GM19238 (cell line): ENCODE measurements around the gene ROBO1.
"Not testable (repeated sequence)": the region's sequence is repeated elsewhere in the genome, so short reads cannot be mapped to it uniquely, and the experiment has no call there.

Experiments
- DNase-seq: peaks from one replicate; pipeline ENCODE4 v3.0.0; 2011; ENCODE audit warnings: low spot score; ENCODE audit not compliant: insufficient read length

Gene ROBO1

DNA sequence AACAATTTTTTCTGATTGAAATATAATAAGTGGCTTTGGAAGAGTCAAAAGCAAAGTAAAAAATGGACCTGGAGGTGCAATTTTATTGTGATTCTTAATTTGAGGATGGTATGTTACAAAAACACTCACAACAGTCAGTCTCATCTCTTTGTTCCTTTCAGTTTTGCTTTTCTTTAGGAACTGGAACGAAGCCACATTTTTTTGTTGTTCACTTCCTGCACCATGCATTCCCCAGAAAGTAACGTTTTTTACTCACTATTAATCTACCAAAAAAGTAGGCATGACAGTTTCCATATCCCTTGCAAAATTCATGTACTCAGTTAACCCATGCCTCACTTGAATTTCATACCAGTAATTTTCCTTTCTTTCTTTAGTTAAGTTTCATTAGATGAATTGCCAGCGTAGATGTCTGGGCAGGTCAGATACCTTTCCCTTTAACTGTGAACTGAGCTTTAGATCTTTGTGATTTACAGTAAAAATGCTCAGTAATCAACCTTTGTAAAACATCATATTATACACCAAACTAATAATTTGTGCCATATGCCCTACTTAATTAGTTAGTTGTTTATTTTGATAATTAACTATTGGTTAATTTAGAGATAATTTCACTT is 384.3 kb downstream of the ROBO1 start:
- no peak for DNase-seq

DNA sequence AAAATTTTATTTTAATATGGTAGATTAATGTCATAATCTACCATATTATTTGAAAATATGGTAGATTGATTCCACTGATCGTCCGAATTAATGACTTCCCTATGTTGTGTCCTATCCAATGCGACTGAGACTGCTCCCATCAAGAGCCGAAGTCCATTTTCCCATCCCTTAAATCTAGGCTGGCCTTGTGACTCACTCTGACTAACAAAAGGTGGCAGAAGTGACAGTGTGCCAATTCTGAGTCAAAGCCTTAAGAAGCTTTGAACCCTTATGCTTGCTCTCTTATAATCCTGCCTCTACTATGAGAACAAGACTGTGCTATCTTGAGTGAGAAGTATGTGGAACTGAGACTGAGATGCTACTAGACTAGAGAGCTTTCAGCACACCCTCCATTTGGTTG is 387.2 kb downstream of the ROBO1 start:
- no peak for DNase-seq

DNA sequence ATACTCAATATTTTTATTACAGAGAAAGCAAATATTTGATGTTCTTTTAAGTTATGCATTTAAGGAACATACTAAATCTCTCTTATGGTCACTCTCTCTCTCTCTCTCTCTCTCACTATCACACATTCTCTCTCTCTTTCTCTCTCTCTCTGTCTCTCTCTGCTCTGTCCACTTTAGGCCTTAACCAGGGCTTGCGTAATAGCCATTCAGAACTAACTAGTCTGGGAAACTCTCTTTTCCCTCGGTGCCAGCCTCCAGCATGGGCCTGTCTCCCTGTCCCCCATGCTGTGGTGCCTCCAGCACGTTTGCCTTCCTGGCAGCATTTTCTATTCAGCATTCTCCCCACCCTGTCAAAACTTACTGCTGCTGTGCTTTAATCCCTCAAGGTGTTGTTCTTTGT is 389.7 kb downstream of the ROBO1 start:
- no peak for DNase-seq

DNA sequence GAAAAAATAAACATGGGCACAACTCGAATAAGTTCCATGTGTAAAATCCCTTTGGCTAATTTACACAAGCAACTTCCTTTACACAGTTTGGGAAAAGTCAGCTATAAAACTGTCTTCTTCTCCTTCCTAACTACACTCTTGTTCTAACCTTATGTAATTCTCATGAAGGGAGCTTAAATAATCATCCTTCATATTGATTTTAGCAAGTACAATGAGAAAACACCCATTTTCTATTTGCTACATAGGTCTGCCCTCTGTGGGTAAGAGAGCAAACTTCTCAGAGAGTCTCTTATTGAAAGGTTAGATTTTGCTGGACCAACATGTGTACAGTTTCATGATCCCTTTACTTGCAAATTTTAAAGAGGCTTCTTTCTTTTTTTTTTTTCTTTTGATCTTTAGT is 398.5 kb downstream of the ROBO1 start:
- no peak for DNase-seq

DNA sequence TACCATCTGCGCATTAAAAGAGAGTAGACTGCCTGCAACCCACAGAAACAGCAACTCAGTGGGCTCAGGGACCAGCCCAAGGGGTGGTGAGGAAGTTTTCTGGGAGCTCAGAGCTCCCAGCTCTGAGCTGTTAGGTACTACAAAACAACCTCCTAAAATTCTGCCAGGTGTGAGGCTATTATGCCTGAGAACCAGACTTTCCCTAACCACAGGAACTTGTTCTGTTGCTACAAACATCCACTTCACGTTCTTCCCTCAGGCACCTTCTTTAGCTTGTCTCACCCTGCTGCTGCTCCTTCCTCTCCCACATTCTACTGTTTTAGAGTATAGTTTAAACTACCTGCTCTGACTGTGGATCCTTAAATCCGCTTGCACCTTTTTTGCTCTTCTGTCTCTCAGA is 399.4 kb downstream of the ROBO1 start:
- no peak for DNase-seq

DNA sequence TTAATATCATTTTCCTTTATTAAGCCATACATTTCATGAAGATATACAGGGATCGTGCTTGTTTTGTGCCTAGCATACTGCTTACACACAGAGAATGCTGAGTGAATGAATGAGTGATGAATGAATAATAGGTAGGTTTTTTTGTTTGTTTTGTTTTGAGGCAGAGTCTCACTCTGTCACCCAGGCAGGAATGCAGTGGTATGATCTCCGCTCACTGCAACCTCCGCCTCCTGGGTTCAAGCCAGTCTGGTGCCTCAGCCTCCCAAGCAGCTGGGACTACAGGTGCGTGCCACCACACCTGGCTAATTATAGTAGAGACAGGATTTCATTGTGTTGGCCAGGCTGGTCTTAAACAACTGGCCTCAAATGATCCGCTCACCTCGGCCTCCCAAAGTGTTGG is 400.0 kb downstream of the ROBO1 start:
- DNase-seq = no peak

DNA sequence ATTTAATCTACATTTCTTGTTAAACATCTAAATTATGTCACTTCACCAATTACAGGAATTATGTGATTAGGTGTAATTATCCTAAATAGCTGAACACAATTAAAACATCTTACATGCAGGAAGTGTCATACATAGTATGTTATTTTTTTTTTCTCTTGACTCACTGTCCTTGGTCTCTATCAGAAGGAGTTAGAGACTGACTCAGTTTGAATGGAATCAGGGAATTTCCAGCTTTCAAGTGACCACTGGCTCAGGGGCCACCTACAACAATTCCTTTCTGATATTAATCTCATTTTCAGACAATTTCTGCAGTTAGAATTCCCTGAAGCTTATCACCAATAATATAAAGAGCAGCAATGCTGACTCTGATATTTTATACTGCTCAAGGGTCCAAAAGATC is 400.7 kb downstream of the ROBO1 start:
- no peak for DNase-seq

DNA sequence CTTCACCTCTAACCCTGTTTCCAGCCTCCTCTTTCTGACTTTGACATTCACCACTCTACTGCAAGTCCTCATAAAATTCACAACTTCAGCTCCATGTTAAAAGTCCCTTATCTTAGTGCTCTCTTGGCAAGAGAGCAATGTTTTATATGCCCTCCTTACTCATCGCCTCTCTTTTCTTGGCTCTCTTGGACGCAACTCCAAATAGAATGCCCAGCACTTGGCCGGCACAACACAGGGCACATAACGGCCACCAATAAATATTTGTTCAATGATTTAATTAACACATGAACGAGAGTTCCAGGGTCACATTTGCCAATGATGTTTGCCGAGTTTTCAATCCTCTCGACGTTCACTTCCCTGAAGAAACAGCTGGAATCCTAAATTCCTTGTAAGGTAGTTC is 401.4 kb downstream of the ROBO1 start:
- no peak for DNase-seq

DNA sequence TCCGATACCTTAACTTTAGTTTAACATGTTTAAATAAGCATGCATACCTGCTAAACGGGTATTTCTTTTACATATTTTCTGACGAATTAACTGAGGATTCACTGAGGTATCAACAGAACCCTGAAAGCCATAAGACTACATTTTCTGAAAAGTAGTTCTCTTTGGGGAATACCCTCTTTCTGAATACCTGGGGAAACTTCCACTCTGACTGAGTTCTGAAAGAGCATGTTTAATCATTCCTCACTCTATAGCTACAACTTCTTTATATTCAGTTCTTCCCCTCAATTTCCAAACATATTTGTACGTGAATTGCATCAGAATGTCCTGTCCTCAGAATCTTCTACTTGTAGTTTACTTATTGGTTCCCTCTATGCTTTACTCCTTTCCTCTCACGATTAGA is 403.0 kb downstream of the ROBO1 start:
- DNase-seq = no peak

DNA sequence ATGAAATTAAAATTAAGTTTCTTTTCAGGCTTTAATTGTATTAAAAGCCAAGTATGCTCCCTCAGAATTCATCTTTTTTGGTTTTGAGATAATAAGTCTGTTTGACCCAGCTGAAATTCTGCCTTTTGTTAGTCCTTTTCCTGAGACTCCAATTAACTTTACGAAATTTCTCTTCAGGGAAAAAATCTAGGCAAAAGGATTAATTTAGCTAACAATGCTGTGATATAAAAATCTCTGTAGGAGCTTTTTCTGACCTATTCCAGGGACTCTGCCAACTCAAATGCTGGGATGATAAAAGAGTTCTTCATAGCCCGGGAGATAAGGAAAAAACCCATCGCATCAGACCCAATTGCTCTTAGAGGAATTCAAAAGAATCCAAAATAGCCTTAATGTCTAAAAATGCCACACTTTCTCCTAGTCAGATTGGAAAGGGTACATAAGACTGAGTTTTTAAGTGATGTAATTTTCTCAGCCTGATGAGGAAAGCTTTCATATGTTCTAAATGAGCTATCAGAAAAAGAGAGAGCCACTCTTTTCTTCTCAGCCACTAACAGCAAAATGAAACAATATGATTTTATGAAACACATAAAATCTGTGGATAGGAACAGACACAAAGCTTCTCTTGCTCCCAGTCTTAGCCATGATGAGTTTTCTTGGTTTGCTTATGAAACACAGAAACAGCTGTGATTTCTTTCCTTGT is 405.1 kb downstream of the ROBO1 start:
- no peak for DNase-seq

DNA sequence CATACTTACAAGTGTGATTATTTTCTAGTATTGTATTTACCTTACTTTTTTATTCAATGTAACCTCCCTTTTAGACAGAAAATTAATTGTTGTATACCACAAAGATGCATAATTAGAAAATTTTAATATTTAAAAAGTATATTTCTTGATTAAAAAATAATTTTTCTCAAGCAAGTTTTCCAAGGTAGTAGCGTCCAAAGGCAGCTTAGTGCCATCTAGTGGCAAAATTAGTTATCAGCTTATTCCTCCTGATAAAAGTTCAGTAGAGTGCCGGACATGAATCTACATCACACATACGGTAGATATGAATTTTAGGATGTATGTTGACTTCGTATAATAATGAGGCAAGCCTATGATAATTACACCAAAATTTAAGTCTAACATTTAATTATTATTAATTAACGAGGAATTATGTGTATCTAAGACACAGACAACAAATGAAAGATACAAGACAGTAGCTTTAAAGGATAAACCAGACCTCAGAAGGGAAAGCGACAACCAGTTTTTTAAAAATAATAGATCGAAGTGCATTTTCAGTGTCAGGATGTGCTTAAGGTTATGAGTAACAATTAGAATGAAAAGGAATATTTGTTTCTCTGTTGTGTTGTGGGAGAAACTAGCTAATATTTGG is 405.9 kb downstream of the ROBO1 start:
- no peak for DNase-seq

DNA sequence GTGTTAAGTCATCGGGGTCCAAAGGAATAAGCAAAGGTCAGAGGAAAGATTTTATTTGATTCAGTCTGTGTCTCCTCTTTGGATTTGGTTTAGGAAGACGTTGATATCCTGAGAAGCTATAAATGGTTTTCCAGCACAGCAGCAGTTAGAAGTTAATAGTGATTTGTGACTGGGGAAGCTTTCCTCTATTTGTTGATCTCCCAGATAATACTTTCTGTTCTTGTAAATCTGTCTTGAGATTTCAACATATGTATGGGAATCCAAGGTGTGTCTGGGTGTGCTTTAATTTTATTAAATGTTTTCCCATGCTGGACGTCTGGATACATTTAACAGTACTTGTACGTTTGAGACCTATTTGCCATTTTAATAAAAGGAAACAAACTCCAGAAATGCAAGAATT is 409.5 kb downstream of the ROBO1 start:
- DNase-seq = no peak

DNA sequence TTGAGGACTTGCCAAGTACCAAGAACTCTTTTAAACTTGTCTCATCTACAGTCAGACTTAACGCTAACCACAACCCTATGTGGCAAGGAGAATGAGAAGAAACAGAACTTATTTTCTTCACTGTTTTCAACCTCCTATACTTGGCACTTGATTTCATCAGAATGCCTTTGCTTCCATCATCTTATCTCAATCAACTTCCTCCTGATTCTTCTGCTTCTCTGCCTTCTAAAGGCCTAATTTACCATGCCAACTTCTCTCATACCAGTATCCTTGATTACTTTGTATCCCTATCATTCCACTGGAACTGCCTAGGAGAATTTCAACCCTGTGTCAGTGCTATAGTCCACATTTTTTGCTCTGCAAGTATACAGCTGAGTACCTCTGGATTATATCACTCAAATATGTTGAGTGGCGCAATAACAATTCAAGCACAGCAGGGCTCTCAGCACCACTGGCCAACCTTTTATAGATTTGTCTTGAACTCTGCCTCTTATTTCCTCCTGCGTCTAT is 413.6 kb downstream of the ROBO1 start:
- no peak for DNase-seq

DNA sequence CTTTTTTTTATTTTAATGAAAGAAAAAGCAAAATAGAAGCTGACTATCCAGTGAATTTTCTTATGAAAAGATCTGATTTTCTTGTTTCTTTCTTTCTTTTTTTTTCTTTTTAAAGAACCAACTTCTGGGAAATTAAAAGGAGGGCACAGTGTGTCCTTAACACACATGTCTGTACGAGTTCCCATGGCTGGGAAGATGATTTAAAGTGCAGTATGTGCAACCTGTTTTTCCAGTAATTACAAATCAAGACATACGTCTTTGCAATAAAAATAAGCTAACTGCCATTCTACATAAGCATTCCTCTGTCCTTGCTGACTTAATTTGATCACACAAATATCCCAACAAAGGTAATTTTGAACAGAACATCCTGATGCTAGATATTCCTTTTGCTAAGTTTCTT is 416.1 kb downstream of the ROBO1 start:
- no peak for DNase-seq

DNA sequence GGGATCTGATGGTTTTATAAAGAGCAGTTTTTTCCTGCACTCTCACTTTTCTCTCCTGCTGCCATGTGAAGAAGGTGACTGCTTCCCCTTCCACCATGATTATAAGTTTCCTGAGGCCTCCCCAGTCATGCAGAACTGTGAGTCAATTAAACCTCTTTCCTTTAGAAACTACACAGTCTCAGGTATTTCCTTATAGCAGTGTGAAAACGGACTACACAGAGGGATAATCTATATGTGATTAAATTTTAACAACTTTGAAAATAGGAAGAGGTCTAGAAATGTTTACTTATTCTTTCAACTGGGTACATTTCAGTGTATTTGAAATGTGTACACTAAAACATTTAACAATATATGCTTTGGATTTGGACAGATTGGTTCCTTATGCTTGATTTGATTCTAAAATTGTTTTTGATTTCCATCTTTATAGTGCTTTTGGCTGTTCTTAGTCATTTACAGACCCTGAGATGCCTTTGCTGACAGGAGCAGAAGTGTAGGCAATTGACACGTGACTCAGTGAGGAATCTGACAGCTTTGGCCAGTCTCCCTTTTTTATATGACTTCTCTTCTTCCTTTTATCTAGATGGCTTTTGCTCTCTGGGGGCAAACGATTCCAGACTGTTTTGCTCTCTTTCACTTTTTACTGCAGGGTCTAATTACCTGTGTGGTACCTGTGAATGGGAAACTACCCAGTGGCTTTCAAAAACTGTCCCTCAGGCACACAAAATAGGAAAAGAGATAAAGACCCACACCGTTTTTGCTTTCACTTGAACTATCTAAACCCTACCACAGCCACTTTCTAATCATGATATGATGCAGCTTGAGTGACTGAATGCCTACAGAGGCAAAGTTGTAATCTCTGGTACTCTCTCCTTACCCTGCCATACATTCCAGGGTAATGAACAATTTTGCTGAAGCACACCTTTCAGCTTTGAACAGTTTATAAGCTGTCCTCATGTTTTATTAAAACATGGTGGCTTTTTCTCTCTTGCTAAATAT is 422.6 kb downstream of the ROBO1 start:
- DNase-seq = no peak

DNA sequence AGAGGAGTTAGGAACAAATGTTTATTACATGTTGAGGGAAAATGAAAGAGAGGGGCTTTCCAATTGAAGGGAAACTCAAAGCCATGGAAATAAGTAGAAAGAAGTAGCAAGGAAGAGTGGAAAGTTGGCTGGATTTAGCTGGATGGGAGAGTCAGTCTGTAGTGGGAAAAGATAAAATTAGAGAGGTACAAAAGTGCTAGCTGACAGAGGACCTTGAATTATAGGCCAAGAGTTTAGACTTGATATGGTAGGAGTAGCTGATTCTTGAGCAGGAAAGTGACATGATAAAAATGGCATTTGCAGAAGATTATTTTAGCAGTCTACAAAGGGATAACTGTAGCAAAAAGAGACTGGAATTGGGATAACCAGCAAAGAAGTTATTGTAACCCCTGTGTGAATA is 425.8 kb downstream of the ROBO1 start:
- no peak for DNase-seq

DNA sequence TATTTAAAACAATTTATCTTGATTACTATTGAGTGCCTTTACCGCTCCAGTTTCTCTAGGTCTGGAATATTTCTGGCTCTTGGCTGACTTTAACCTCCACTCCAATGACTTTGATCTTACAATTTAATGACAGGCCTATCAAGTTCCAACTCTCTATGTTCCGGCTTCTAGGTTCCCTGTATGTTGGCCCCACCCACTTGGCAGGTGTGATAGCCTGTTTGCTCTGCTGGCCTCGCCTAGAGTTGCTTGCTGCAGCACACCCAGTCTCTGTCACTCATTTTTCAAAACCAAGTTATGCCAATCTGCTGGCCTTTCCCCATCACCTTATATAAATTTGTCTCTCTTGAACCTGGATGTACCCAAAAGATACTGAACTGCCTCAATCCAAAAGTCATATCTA is 428.0 kb downstream of the ROBO1 start:
- DNase-seq = no peak

DNA sequence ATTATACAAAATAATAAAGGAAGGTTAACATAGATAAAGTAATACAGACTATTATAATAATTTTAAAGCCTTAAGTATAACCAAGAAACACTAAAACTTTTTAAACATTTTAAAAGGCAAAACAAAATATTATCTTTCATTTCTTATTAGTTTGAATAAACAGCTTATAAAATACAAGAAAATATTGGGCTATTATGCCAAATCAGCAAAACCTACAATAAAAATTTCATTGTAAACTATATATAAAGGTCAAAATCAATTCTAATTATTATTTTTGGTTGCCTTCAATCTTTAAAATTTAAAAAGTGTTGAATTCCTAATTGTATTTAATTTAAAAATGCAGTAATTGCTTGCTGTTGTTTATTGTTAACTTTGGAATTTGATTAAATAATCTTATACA is 430.0 kb downstream of the ROBO1 start:
- DNase-seq = no peak

DNA sequence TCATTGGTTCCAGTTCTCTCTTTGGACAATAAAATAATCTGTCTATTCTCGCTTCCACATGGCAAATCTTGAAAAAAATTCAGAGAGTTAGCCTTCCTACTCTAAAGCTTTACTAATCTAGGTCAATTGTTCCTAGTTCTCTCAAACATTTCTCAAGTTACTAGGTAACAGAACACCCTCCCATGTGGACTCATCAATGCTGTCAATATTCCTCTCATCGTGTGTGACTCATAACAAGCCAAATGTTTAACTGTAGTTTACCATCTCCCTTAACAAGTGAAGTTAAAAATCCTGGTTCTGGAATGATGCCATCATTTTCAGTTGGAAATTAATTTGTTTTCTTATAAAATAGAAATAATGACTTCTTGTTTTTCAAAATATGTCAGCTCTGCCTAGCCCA is 438.6 kb downstream of the ROBO1 start:
- DNase-seq = no peak

DNA sequence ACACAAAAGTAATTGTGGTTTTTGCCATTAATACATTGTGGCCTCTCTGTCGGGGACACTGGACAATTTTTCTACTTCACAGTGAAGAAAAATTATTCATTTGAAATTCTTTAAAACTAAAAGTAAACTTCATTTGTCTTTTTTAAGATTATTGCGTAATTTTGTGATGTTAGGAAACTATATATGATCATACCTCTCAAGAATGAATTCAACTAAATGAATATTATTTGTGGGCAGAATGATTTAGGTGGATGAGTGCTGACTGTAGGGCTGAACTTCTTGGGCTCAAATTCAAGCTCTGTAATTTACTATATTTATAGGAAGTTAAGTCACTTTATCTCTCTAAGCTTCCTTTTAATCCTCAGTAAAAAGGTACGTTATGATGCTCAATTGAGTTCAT is 441.2 kb downstream of the ROBO1 start:
- DNase-seq = no peak

DNA sequence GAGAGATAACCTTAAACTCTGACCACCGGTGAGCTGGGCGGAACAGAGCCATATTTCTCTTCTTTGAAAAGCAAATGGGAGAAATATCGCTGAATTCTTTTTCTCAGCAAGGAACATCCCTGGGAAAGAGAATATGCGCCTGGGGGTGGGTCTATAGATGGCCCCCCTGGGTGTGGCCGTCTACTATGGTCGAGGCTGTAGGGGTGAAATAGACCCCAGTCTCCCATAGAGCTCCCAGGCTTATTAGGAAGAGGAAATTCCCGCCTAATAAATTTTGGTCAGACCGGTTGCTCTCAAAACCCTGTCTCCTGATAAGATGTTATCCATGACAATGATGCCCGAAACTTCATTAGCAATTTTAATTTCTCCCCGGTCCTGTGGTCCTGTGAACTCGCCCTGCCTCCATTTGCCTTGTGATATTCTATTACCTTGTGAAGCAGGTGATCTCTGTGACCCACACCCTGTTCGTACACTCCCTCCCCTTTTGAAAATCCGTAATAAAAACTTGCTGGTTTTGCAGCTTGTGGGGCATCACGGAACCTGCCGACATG is 441.9 kb downstream of the ROBO1 start:
- DNase-seq = not testable (repeated sequence)
